NCI-H1694 (cell line): Measurements from ENCODE around the gene NMUR1.

ENCODE experiments used
- DNase-seq: peaks from one replicate; lab custom pipeline; 2025; lab: John Stamatoyannopoulos, UW

Gene NMUR1

DNA sequence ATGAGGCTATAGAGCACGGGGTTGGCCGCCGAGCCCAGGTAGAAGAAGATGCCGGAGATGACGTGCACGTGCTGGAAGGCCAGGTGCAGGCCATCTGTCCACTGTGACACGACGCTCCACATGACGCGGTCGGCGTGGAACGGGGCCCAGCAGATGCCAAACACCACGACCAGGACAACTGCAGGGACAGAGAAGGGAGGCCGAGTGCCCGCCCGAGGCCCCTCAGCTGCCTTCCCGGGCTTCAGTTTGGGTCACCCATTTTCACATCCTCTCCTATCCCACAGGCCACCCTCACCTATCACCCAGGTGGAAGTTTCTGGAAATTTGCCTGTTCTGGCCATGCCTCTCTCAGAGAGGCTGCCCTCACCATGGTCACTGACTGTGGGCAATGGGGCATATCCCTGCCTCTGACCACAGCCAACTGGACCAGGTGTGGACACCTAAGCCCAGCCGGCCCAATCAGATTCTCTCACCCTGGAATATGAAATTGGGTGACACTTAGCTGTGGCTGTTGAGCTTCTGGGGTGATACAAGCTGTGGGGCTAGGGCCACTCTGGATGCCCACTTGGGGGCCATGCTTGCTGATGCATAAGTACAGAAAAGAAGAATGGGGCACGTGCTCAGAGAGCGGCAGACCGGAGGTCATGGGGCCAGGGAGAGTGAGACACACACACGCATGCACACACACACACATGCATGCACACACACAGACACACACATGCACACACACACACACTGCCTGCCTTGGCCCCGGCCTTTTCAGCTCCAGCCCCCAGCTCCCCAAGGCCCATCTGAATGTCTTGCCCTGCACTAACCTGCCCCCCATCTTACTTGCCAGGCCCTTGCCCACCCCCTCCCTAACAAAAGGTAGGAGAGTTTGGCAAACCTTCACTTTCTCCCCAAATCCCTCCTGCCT is 4.7 kb downstream of the NMUR1 start:
- no peak for DNase-seq

DNA sequence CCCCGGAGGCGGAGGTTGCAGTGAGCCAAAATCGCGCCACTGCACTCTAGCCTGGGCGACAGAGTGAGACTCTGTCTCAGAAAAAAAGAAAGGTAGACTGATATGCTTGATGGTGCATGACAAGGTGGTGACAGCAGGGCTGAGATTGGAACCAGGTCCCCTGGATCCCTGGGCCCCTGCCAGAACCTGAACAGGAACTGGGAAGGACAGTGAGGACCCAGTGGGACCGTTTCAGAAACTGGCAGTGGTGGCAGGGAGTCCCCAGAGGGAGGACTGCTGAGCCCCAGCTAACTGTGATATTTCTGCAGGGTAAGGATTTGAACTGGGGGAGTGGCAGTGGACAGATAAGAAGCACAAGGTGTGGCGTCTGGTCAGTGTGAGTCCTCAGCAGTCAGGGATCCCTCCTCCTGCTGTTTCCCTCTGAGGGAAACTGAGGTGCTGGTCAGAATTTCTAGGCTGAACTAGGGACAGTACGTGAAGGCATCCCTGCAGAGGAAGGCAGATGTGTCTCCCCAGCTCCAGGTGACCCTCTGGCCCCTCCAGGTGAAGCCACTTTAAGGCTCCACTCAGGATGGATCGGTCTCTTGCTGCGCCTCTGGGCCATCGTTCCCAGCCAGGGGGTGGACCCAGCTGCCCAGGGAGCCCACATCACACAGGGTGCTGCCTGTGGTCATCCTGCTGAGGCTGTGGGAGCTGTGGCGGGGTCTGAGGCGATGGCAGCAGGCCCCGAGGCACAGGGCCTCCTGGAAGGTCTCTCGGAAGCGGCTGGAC is 5.6 kb downstream of the NMUR1 start:
- DNase-seq: no peak

DNA sequence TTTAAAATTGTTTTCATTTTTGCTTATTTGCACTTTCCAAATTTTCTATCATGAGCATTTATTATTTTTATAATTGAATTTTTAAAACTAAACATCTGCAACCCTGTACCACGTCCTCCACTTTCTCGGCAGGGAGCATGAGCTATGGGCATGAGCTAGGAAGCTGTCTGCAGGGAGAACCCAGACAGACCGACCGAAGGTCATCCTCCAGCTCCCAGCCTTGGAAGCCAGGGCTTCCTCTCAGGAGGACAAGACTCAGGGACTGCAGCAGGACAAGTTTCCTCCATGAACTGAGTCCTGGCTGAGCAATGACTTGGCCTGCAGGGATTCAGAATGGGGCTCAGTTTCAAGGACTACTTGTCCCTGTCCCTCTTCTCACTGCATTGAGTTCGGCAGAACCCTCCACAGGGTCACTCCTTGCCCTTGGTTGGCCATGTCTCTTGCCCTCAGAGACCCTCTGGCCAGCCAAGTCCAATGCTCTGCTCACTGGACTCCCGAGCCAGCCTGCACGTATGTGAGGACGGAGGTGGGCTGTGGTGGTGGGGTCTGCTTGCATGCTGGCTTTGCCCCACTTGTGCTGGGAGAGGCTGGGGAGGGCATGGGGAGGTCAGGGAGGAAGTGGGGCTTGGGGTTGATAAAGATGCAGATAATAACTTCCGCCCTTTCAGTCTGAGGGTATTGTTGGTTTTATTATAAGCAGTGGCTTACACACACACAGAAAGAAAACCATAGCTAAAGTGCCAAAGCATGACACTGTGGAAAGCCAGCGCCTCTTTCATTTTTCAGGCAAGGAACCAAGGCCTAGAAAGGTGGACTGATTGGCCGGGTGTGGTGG is 6.6 kb downstream of the NMUR1 start:
- DNase-seq: no peak

DNA sequence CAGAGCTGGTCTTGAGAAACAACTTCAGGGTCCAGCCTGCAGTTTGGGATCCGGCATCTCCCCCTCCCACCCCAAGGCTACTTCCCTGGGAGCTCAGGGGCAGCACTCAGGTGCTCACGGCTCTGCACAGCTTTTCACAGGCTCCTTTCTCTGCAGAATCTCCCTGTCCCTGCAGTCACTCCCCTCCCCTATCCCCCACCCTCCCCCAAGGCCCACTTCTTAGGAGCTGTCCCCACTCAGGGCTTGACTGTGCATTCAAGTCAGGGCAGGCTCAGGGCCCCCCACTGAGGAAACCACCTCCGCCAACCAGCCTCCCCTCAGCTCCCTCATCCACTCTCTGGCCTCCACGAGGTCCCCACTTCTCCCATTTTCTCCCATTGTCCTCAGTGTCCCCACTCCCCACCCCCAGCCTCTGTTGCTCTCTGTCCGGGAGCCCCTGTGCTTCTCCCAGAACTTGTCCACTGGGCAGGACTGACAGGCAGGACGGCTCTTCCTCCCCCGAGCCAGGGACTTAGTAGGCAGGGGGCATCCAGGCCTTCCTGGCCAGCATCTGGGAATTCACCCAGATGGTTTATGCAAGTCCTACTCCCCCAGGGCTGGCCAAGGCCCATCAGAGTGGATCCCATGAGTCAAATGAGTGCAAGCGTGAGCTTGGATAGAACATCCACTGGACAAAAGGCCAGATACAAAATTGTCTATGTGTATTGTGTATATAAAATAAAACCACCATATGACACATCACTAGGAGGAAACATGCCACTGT is 7.6 kb downstream of the NMUR1 start:
- no peak for DNase-seq

DNA sequence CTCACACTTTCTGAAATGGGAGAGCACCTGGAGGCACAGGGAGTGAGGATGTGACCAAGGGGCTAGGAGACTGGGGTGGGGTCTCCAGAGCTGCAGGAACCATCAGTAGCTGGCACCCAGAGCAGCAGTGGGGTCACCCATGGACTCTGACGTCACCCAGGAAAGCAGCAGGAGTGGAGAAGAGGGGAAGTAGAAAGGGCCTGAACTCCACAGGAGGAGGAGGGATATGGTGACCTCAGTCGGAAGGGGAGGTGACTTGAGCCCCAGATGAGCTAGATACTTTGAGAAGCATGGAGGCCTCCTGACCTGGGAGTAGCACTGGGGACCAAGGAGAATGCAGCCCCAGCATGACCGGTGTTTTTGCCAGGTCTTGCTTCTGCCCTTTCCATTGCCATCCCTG is 8.8 kb downstream of the NMUR1 start:
- no peak for DNase-seq

DNA sequence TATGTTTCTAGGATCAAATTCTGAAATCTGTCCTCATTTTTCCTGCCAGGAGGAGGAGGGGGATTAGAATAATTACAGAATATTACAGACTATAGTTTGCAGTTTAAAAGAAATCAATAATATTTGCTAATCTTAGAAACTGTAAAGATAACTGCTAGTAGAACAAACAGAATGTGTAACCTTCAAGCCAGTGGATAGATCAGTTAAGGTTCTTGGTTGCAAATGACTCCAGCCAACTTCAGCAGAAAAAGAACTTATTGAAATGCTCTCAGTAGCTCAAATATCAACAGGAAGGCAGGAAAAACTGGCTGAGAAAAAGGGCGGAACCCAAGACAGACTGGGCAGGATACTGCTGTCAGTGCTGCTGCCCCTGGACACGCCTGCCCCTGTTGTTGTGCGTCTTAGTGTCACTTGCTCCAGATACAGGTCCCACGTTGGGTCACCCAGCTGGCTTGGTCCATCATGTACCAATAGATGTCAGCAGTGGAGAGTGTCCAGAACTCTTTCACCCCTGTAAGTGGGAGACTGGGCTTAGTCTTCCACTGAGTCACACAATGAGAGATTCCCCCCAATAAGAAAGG is 10.2 kb downstream of the NMUR1 start:
- no peak for DNase-seq

DNA sequence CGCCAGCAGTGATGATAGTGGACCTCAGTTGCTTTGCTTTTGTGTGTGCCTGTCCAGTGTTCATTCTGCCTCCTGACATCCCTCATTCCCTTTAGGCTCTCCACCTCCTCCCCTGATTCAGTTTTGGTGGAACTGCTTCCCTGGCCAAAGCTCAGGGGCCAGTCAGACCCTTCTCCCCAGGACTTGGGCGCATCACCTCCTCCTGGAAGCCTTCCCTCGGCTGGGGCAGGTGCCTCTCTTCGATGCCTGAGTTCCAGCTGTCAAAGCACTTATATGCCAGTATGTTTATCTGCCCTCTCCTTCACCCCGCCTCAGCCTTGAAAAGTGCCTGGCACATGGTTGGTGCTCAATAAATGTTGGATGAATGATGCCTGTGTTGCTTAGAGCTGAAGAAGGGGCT is 11.5 kb downstream of the NMUR1 start:
- DNase-seq: no peak

DNA sequence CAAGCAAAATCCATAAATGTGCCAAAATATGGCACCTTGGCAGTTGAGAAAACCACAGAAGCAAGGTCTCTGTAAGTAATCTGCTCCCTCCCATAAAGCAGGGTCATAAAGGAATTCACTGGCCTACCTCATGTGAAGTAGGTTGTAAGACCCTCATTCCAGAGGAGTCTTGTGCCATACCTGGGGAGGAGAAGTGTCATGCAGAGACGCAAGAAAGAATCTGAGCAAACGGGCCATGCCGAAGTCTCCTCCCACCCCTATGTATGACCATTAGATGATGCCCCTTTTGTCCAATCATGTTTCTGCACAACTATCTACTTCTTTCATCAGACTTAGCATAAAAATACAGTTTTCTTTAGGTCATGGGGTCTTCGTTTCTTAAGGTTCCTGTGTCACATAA is 14.6 kb downstream of the NMUR1 start:
- no peak for DNase-seq

DNA sequence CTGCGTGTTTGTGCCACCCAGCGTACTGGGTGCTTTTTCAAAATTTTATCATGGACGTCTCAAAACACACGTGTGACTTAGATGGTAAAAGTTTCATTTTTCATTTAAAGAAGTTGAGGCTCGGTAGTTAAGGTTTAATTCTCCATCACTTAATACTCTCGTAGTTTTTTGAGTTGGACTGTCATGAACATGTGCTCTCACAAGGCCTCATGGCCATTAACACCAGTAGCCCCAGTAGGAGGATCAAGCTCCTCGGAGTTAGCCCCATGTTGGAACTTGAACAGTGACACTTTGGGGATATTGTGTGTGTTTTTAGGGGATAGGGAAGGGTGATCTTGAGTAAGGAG is 15.3 kb downstream of the NMUR1 start:
- no peak for DNase-seq

DNA sequence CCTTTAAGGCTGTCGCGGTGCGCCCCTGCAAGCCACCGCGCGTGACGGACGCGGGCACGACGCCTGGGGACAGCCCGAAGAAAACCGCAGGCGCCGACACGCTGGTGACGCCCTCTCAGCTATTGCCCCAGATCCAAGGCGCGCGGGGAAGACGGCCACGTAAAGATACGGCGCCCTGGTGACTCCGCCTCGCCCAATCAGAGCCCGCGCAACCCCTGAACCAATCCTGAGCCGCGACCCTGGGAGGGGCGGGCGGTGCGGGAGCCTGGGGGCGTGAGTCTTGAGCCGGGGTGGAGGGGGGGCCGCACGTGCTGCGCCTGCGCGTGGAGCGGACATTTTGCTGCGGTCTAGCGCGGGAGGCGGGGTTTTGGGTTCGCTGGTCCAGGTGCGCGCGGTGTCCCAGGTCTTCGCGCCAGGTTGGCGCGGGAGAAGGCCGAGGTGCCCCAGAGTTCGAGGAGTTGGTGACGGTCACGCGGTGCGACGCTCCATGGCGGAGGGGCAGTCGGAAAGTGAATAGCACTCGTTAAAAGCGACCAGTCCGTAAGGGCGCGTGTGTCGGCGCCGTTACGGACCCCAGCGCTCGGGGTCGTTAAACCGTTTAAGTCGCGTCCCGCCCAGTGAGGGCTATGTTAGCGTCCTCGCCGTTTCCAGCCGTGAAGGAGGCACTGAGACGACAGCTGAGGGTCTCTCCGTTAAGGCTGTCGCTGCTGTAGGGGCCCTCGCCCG is 15.9 kb downstream of the NMUR1 start:
- DNase-seq: peak; percentile 94

DNA sequence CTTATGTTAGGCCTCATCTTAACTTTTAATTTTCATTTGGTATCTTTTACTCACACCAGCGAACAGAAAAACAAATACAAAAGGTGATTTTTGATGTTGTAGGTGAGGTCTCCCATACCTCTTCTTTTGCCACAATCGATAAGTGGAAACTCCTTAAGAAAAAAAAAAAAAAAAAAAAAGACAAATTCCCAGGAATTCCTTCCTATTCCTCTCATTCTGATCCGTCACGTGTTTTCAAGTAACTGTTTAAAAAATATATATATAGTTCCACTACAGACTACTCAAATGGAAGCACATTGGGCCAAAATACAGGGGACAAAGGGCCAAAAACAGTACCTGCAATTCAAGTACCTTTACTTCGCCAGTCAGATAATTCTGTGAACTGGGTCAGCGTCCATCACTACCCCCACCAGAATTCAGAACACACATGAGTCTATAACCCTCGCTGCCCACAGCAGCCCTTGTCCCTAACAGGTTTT is 16.5 kb downstream of the NMUR1 start:
- no peak for DNase-seq

DNA sequence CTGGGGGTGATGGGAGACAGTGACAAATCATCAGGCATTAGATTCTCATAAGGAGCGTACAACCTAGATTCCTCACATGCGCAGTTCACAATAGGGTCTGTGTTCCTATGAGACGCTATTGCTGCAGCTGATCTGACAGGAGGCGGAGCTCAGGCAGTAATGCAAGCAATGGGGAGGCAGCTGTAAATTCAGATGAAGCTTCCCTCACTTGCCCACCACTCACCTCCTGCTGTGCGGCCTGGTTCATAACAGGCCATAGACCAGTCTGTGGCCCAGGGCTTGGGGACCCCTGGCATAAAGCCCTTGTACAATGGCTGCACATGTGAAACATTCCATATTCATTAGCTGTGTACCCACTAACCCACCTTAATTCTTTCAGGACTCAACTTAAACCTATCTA is 18.0 kb downstream of the NMUR1 start:
- no peak for DNase-seq

DNA sequence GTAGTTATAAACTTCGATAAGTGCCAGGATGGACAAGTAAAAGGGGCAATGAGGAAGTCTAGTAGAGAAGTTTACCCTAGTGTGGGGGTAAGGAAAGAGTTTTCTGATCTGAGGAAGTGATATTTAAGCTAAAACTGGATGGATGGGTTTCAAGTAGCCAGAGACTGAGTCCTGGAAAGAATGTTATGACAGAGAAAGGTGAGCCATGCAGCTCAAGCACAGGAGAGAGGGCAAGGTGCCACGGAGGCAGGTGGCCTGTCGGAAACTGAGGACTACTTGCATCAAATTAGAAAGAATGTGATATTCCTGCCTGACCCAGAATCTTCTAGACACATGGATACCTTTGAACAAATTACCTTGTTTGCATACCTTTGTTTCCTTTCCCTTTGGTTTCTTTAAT is 26.5 kb downstream of the NMUR1 start:
- DNase-seq: no peak

DNA sequence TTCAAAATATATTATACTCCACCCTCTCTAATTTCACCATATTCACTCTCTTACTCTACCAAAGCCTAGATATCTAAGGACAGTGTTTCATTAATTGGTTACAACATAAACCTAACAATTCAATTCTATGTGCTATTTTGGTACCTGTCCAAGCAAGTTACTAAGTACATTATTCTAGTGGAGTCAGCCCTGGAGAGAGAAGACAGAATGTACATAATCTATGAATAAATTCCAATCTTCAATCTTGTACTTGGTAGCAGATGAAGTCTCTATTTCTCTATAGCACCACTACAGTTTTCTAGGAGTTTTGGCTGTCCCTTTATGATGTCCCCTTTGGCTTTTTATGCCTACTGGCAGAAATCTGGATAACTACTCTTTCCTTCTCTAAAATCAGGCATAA is 27.6 kb downstream of the NMUR1 start:
- DNase-seq: no peak

DNA sequence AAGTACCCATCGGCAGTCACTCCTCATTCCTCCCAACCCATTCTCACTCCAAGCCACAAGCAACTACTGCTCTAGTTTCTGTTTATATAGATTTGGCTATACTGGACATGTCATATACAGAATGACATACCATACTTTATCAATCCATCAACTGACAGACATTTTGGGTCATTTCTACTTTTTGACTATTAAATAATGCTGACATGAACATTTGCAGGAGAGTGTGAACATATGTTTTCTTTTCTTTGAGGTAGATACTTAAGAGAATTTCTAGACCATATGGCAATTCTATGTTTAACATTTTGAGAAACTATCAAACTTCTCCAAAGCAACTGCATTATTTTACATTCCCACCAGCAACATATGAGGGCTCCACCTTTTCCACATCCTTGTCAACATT is 32.6 kb downstream of the NMUR1 start:
- no peak for DNase-seq

DNA sequence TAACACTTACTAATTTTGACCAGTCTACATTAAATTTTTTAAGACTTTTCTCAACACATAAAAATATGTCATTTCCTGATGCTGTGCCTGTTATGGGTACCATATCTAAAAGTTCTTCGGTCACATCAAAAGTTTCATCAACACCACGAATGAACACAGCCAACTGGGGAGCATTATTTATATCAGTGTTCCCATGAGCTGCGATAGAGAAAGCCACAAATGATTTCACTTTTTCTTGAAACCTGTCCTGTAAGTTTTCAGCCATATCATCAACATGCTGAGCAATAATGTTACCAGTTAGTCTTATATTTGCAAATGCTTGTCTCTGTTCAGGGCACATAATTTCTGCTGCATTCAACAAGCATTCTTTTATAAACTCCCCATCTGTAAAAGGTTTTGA is 35.6 kb downstream of the NMUR1 start:
- DNase-seq: no peak

DNA sequence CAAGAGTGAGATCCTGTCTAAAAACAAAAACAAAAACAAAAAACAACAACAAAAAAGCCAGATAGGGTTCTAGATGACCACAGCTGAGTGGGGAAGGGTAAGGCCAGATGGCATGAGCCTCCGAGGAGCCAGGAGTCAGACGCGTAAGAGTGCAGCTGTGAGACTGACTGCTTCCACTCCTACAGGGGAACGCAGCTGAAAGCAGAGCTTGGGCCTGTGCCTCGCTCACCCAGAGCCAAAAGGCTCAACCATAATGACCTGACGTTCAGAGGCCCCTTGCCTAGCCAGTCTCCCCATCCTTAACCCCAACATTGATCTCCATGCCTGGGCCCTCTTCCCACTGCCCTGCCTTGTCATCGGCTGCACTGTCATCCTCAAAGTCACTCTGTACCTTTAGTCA is 39.4 kb downstream of the NMUR1 start:
- DNase-seq: no peak

DNA sequence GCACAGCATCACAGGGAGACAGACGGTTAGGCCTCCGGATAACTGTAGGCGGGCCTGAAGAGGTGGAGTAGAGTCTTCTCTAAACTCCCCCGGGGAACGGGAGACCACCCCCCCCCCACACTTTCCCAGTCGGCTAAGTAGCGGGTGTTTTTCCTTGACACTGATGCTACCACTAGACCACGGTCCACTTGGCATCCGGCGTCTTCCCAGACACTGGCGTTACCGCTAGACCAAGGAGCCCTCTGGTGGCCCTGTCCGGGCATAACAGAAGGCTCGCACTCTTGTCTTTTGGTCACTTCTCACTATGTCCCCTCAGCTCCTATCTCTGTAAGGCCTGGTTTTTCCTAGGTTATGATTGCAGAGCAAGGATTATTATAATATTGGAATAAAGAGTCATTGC is 40.3 kb downstream of the NMUR1 start:
- no peak for DNase-seq

DNA sequence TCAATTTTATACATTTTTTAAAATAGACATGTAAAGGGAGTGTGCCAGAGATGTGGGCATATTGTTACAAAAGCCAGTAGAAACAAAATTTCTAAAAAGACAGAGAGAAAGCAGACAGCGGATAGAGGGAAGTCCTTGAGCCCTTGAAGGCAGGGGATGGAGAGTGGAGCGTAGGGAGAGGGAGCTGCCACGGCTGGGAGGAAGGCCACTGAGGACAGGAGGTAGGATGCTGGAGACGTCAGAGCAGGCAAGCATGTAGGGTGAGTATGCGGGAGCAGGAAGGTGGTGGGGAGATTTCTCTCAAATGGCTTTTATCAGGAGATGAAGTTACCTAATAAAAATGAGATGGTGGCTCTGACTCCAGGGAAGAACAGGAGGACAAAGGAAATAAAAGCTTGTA is 41.9 kb downstream of the NMUR1 start:
- no peak for DNase-seq

DNA sequence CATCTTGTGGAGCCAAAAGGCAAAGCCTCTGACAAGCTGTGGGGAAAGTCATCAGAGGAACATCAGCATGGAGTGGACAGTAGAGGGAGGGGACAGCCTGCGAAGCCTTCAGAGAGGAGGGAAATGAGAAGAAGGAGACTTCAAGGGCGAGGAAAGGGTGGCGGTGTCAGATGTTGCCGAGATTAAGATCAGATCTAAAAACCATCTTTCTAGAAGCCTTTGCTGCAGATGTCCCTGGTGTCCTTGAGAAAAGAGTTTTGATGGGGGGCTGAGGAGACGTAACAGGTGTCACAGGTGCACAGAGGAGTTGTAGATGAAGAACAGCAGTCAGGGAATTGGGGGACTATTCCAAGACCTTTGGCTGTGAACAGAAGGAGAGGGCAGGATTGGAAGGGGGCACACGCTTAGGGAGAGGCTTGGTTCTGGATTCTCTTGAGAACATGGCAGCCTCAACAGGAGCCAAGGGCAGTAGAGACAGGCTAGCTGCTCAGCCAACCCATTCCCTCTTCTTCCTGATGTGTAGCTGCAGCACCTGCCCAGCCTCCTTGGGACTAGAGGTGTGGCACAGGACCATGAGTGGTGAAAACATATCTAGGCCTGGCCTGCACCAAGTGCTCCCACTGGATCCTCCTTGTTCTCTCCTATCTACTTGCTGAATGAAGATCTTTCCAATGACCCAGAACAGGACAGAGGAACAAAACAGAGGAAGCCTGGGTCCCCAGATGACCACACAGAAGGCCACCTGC is 43.2 kb downstream of the NMUR1 start:
- DNase-seq: no peak
